IPS-NIHi7 (cell line): ENCODE measurements around the gene SCMH1.
"Not testable (repeated sequence)": the region's sequence is repeated elsewhere in the genome, so short reads cannot be mapped to it uniquely, and the experiment has no call there.

Experiments used
- DNase-seq: peaks from one replicate; pipeline ENCODE4 v3.0.0; 2012; ENCODE audit warnings: mixed read lengths; ENCODE audit errors: extremely low spot score

SCMH1 gene

DNA sequence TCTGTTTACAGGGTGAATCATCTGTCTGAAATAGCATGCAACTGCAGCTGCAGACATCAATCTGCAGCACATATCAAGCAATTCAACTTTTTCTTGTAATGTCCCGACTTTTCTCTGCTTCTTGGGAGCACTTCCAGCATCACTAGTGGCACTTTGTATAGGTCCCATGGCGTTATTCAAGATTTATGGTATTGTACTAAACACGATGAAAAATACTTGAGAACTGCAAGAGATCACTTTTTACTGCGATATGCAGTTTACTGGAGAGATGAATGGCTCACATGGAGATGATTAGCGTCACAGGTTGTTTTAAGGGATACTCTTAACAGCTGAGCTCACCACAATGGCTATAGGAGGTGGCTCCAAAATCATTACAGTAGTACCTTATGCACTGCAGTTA is 7.2 kb upstream of the SCMH1 start:
- DNase-seq: no peak

DNA sequence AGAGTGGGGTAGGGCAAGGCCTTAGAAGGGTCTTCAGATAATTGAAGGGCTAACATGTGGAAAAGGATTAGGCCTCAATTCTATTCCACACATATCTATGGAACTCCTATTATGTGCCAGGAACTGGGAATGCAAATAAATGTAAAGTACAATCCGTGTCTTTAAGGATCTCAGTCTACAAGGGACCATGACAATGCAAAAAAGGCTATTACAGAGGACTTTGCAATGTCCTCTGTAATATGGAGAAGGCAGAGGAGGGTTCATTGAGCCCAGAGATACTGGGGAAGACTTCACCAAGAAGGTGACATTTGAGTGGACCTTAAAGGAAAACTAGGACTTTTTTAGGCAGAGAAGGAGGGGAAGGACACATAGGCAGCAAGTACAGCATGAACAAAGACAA is 4.5 kb upstream of the SCMH1 start:
- no peak for DNase-seq

DNA sequence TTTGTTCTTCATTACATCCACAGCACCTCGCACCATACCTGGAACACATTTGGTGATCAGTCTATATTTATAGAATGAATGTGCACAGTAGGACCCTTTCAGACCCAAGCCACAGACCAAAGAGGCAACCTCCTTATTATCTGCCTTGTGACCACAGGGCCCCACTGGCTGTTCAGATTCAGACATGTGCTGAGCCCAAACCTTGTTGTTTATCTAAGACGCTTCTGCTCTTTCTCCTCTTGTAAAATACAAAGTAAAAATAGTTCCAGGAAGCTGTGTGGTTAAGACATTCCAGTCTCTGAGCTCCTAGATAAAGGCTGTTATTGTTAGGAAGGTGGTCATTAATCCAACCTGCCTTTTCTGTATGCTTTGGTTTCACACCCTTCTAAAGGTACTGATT is 3.6 kb upstream of the SCMH1 start:
- DNase-seq: no peak

DNA sequence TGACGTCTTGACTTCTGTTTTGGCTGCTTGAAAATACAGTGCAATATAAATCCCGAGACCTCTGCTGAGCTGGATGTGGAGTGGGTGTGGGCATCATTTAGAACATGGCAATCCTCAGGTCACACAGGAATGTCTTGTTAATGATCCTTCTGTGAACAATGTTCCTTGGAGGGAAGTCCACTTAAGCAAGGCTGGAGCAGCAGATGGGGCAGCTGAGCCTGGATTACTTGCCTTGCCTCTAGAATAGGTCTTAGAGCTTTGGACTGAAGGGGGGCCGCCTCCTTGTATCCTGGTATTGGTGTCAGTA is 926 bp upstream of the SCMH1 start:
- no peak for DNase-seq

DNA sequence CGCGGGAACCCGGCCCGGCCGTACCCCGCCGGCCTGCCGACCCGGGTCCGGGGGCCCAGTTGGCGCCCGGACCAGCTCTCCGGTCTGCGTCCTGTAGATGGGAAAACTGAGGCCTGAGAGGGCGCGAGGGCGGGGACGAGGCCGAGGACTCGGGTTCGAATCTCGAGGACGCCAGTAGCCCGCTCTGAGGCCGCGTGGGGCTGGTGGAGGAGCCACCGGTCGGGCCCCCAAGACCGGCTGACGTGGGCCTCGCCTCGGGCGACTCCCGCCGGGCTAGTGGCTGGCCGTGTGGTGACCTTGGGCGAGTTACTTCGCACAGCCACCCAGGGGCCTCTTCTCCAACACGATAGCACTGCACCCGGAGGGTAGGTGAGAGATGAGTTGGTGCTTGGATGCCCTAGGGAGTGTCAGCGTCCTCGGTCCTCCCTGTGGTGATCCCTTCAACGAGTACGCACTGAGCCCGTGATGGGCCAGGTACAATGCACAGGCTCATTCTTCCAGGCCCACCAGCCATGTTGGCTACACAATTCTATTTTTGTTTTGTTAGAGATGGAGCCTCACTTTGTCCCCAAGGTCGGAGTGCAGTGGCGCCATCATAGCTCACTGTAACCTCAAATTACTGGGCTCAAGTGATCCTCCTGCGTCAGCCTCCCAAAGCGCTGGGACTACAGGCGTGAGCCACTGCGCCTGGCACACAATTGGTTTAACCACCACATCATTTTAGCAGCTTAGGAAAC is 404 bp upstream of the SCMH1 start:
- DNase-seq: no peak

DNA sequence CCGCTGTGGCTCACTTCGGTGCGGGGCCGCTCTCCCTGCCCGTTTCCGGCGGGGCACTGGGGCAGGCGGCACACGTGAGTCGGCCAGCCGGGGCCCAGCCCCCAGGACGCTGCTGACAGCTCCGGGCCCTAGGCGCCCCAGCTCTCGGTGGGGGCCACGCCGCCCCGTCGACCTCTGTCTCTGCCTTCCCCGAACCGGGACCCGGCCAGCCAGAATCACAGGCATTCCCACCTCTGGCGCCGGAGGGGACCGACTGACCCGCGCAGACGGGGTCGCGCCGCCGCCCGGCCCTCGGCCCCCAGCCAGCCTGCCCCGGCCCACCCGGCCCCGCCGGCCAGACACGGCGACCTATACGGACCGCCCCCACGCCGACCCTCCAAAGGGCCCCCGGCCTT is 755 bp downstream of the SCMH1 start:
- peak; percentile 55 for DNase-seq

DNA sequence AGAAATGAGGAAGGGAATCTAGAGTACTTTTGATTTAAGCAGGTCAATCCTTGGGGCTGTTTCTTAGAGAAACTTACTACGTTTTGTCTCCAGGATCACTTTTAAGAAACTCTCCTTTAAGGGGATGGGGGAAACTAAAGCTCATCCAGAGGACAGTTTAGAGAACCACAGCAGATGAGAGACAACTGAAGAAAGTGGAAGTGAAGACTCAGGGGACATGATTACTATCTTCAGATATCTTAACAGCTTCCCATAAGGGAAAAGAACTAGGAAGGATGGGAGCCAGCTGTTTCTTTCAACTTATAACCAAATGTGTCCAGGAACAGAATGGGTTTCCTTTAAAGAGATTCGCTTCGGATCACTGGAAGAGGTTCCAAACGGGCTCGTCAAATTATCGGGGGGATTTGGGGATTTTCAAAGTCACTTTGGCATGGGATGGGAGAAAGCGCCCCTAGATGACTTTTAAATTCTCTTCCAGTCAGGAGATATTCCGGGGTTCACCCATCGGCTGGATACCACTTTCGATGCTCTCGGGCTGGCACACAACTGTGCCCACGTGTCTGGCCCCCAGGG is 1.2 kb downstream of the SCMH1 start:
- DNase-seq: no peak

DNA sequence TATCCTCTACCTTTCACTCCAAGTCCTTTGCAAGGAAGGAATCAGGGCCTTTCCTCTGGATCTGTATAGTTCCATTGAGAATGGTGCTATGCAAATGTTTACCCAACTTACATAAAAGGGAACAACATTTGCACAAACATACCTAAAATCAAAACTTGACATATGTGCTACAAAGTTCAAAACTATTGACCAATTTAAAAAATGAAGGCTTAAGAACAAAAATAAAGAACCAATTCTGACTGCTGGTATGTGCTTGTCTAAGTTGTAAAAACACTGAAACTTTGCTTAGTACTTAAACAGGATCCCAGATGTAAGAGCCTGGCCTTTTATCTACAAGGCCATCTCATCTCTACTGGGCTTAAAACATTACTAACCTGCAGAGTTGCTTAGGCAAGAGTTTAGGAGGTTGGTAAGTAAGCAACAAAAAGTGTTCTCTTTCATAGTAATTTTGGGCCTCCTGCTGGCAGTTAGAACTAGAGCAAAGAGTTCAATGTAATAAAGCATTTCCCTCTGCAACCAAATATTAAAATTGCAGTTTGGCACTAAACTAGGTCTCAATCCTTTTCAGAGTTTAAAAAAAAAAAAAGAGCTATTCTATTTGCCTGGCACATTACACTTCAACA is 2.0 kb downstream of the SCMH1 start:
- DNase-seq: no peak

DNA sequence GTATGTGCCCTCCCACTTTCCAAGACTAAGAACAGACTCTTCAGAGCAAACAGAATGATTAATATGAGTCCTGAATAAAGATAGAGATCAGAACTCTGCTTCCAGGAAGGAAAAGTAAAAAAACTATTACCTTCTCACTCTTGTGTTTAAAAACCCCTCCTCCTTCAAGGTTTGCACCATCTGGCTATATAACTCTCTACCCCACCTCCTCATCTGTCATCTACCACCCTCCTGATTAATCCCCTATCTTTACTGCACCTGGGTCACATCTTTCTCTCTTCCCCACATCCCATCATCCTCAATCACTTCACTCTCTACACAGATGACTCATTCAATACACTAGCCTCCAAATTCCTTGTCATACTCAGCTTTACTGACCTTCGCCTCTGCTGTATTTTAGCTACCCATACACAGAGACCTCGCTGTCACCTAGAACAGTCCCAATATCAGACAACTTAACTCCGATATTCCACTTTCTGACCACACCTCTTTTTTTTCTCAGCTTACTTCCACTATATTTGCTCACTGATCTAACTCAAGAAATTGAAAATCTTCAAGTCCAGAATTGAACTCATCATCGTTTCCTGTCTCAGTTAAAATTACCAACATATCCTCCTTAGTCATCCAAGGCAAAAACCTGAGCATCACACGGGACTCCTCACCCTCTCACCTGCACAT is 3.7 kb downstream of the SCMH1 start:
- DNase-seq: no peak

DNA sequence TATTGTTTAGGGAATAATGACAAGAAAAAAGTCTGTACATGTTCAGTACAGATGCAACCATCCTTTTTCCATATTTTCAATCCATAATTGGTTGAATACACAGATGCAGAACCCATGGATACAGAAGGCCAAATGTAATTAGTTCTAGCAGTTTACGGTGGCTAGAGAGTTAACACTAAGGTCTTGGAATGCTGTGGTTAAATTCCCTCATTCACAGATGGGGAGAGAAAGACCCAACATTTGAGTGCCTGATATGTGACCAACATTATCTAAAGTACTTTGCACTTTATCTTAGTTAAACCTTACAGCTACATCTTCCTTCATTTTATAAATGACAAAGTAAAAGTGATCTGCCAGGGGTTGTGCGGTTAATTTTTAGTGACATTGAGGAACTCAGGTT is 5.3 kb downstream of the SCMH1 start:
- DNase-seq: no peak

DNA sequence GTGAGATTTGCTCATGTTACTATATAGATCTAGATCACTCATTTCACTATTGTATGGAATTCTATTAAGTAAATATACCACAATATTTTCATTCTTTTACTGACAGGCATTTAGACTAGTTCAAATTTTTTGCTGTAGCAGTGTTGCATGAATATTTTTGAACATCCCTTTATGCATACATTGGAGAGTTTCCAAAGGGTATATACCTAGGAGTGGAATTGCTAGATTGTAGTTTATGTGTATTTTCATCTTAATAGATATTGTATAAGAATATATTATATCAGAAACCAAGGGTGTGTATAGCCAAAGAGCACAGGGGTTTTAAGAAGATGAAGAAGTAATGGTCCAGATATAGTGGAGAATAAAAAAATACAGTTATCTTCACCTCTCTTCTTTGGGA is 6.2 kb downstream of the SCMH1 start:
- DNase-seq: no peak

DNA sequence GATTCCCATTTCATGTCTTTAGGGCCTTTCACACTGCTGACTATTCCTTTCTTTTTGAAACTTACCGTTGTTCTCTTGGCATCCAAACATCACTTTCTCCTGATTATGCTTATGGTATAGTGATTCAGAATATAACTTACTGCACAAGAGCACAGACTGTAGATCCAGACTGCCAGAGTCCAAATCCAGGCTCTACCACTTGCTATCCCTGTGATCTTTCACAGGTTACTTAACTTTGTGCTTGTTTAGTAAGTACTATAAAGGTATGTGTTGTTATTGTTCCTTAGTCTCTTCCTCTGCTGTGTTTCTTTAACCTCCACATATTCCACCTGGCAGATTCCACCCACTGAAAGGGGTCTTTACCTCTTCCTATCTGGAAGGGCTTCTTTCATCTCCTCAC is 8.4 kb downstream of the SCMH1 start:
- DNase-seq: no peak

DNA sequence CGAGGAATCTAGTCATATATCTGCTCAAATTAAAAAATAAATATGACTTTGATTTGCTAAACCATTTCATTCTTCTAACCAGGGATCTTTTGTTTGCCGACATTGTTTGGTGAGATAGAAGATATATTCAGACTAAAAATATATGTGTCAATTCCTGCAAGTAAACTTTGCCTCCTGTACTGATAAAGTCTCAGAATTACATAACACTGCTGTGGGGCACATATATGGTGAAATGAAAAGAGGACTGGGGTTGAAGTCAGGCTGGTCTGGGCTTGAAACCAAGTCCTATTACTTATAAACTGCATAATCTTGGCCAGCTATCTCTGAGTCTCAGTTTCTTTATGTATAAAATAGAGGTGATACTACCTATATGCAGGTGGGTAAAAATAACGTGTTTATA is 9.8 kb downstream of the SCMH1 start:
- DNase-seq: no peak

DNA sequence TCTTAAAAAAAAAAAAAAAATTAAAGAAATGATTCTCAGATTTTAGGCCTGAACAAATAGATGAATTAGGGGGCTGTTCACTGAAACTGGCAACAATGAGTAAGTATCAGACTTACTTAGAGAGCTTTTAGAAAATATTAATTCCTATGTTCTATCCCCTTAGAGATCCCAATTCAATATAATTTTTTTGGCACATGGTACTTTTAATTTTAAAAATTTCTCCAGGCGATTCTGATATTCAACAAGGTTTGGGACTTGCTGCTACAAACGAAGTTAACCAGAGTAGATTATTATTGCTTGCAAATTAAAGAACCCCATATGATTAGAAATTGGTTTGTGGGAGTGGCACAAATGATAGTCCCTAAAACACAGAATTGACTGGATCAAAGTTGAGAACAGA is 11.4 kb downstream of the SCMH1 start:
- DNase-seq: no peak

DNA sequence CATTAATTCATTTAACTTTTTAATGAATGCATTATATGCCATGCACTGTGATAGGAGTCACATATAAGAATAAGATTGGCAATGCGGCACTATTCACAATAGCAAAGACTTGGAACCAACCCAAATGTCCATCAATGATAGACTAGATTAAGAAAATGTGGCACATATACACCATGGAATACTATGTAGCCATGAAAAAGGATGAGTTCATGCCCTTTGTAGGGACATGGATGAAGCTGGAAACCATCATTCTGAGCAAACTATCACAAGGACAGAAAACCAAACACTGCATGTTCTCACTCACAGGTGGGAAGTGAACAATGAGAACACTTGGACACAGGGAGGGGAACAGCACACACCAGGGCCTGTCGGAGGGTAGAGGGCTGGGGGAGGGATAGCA is 12.9 kb downstream of the SCMH1 start:
- not testable (repeated sequence) for DNase-seq

DNA sequence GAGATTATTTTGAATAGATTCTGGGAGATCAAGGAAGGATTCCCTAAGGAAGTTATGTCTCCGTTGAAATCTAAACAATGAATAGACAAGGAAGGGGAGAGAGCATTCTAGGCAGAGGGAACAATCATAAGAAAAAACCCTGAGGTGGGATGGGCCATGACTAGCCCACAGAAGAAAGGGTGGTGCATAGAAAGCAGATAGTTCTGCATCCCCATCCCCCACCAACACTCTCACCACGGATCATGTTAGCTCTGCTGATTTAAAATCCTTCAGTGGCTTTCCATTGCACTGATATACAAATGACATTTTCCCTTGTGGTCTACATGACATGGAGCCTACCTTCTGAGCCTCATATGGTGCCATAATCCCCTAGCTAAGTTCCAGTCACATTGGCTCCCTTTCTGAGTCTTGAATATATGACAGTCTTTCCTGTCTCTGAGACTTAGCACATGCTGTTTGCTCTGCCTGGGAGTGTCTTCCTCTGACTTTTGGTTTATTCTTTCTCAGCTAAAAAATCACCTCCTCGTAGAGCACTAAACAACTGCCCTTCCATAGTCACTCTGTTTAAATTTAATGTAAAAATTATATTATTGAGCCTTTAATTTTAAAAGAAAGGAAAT is 15.2 kb downstream of the SCMH1 start:
- no peak for DNase-seq

DNA sequence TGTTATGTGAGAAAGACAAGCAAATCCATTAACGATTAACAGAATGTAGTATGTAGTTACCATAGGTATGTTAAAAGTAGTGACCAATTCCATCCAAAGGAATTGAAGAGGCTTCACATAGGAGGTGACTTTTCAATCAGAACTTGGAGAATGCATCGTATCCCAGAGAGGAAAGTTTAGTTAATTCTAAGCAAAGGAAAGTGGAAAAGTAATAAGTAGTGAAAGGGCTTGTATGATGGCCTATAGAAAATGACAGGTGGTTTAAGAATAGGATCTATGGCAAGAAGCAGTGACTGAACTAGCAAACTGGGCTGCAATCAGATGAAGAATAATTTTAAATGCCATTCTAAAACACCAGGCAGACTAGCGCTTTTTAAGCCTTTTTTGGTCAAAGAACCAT is 16.6 kb downstream of the SCMH1 start:
- DNase-seq: no peak

DNA sequence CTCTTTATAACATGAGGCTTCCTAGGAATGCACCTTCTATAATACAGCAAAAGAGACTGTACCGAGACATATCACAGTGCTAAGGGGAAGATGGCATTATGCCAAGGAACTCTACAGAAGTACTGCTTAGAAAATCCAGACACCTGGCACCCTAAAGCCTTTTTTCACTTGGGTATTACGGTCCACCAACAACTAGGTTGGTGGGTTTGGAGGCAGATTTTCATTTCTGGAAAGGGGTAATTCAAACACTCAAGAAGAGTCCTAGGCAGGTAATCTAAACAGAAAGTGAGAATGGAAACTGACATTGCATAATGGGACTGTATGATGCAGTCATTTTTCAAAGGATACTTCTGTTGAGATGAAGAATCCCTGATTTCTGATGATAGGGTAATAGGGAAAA is 19.6 kb downstream of the SCMH1 start:
- no peak for DNase-seq

DNA sequence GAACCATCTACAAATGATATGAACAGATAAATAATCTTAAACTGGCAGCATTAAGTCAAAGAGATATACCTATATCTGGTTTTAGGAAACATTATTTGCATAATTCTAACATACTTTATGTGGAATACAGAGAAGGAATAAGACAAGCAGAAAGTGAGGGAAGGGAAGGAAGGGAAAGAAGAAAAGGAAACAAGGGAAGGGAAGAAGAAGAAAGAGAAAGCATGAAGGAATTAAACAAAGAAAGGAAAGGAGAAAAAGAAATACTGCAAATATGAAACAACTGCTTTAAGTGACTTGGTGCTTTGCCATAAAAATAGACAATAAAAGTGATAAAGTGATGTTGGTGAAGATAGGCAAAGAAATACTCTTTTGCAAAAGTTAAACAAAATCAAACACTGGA is 20.1 kb downstream of the SCMH1 start:
- DNase-seq: no peak

DNA sequence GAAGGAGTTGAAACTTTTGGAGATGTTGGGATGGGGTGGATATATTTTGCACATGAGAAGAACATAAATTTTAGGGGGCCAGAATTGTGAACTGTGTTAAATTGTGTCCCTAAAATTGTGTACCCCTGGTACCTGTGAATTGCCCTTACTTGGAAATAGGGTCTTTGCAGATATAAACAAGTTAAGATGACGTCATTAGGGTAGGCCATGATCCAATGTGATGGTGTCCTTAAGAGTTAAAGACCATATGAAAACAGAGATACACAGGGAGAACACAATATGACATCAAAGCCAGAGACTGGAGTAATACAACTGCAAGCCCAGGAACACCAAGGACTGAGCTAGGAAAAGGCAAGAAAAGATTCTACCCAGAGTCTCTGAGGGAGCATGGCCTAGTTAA is 24.0 kb downstream of the SCMH1 start:
- no peak for DNase-seq

DNA sequence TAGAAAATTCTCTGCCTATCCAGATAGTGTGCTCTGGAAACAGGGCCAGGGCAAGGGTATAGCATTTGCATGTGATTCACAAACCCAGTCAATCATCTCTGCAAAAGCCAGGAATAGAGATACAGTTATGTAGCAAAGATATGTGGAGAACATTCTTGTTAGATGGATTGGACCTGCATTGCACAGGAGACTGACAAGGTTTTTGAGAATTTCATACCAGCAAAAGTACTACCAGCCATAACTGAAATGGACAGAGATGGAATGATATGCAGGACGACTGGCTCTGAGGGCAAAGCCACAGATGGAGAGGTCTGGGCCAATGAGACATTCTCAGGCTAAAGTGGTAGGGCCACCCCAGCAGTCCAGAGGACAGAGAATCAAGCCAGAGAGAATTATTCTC is 24.7 kb downstream of the SCMH1 start:
- DNase-seq: no peak

DNA sequence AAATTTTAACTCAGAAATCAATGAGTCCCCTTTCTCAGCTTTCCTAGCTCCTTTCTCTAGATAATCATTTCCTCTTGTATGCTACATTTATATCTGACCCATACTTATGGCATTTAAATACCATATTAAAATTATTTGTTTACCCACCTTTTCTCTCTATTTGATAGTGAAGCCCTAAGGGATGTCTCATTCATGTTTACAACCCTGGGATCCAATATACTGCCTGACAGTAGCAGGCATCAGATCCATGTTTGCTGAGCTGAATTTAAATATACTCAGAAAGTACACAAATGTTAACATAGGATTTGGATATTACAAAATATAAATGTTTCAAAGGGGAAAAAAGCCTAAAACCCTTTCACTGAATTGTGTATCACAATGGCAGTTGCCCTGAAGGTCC is 26.5 kb downstream of the SCMH1 start:
- DNase-seq: no peak

DNA sequence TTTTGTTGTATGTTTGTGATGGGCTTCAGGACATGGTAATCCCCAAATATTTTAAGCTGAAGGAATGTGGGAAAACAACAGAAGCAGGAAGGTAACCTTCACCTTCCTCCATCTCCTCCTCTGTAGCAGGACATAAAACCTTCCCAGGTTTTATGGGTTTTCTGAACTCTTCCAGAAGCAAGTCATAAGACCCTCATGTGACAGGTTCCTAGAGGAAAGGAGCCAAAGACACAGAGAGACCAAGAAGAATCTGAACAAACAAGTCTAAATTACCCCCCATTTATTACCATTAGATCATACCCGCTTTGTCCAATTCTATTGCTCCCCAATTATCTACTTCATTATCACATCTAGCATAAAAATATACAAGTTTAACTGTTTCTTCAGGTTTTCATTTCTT is 28.8 kb downstream of the SCMH1 start:
- no peak for DNase-seq
